NCI-H1105 treated with DMSO at 0.1 percent for 48 hours (cell line): ENCODE measurements around the gene FAM120B.

ENCODE experiments used
- DNase-seq: peaks from one replicate; lab custom pipeline; 2025; lab: John Stamatoyannopoulos, UW

FAM120B gene

DNA sequence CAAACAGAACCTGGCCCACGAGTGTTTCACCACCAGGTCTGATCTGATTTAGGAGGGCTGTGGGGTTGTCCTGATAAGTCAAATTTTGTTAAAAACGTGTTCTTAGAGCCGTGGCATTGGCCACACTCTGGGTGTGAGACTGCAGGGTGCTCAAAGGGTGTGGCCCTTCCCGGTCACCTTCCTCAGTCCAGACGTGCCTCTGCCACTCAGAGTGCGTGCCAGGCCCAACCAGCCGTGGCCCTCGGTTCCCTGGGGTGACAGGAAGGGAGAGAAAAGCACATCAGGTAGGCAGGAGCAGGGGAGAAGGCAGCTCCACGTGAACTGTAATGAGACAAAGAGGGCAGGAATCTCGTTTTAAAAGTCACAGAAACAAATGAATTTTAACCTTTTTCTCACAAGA is 115.4 kb downstream of the FAM120B start:
- no peak for DNase-seq

DNA sequence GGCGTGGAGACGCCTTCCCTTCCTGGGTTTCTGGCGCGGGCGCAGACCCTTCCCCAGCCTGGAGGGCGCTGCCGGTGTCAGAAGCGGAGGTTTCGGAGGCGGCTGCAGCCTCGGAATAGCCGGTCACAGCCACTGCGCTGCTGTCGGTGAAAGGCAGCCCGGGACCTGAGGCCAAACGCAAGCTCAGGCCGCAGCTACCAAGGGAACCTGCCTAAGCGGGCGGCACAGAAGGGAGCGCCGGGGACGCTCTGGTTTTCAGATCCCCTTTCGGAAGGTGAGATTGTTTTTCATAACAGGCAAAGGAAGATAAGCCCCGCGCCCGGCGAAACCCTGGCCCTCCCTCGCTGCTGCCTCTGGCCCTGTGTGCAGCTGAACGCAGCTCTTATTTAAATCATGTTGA is 116.5 kb downstream of the FAM120B start:
- no peak for DNase-seq

DNA sequence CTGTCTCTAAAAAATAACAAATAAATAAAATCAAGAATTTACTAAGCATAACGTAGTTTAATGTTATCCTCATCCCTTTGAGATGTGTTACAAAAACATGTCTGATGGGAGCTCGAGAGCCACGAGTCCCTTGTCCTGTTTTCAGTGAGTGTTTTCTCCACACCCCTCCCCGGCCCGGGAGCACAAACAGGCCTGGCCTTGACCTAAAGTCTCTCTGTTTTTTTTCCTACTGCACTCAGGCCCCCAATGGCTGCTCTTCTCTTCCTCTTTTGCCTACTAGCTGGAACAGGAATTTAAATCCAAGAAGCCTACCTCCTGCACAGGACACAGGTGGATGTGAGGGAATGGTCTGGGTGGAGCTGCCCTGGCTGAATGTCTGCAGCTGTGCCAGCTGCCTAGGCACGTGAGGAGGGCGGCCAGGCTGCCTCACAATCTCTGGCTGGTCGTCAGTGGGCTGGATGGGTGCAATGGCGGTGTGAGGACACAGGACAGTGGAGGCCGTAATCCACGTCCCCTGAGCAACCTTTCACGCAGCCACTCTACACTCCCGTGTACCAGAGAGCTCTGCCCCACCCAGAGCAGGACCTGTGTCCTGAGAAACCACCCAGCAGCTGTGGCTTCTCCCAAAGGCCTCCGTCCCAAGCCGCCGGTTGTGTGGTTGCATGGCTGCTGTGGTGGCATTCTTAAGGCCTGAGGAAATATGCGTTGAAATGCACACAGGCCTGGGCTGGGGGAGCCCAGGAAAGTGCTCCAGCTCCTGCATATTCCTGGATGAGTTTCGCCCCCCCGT is 117.5 kb downstream of the FAM120B start:
- DNase-seq = no peak

DNA sequence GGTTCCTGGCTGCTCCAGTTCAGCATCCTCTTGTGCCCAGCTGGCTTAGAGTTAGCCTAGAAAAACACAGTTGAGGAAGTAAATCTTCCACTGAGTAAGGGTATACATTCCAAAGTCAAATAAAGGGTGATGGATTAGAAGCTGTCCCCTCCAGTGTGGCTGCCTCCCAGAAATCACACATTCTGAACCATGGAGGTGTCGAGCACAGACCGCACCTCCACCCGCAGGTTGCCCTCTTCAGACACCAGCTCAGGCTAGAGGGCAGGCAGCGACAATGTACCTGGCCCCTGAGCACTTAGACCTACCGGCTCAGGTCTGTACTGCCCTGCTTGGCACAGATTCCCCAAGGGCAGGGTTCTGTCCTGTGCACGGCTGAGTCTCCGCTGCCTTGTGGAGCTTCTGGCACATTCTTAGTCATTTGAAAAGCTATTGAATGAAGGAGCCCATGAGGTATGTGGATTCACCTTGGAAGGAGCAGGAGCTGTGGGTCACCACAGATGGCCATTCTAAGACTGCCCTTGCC is 118.1 kb downstream of the FAM120B start:
- no peak for DNase-seq

DNA sequence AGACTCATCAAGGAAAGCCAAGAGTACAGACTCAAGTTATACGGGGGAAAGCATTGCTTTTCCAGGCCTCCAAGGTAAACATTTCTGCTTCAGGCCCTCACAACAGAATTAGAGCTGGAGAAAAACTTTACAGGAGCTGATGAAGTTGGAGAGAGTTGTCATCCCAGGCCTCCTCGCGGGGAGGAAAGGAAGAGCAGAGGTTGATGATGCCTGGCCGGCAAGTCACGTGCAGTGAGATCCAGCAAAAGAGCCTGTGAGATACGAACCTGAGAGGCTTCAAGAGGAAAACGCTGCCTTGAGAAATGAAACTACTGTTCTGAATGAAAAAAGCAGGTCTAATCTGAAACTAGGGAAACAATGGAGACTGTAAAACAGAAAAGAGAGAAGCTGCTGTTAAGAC is 122.9 kb downstream of the FAM120B start:
- no peak for DNase-seq

DNA sequence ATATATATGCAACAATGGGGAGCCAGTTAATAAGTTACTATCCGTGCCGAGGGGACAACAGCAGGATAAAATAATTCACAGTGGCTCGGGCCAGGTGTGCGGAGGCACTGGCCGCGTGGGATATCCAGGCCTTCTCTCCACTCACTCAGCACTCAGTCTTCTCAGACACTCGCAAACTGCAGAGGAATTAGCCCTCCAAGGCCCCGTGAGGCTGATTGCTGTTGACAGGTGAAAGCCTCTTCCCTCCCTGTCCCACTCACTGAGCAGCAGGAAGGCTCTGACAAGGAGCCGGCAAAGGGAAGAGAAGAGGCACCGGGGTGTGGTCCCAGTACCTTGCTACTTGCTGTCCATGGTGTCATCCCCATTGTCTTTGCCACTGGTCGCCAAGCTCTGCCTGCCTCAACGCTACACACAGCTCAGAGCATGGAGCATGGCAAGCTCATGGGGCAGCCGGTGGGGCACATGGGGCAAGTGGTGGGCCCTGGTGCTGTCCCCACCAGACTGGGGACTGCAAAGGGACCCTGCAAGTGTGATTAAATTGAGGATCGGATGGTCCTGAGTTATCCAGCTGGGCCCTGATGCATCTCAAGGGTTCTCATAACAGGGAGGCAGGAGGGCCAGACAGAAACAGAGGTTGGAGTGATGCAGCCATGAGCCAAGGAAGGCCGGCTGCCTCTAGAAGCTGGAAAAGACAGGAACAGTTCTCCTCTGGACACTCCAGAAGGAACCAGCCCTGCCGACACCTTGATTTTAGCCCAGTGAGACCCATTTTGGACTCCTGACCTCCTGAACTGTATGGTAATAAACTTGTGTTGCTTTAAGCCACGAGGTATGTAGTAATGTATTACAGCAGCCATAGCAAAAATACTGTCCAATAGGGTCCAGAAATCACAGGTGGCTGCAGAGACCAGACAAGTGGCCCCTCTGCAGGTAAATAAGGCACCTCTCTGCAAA is 126.9 kb downstream of the FAM120B start:
- no peak for DNase-seq

DNA sequence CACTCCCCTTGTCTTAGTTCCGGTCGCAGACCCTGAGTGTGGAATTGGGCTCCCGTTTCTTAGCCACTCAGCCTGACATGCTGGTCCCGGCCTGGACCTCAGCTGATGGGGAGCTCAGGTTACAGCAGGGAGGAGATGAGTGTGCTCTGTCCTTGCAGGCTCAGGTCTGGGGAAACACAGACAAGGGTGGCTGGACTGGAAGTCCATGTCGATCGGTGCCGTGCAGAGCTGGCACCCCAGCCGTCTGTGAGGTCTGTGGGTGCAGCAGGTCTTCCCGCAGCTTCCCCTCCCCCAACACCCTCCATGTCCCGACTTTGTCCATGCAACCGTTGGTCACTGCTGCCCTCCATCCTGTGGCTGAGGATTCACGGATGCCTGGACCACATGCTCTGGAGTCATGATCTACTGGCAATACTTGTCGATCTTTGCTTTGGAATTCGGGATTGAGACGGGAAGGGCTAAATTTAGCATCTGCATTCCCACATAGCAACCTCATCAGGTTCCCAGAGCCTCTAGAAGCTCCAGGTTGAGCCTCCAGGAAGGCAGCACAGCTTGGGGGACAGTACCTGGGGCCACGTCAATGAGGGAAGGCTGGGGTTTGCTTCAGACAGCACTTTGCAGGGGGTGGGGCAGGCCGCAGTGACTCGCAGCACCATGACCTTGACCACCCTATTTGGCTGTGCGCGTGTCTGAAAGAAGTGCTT is 127.7 kb downstream of the FAM120B start:
- no peak for DNase-seq

DNA sequence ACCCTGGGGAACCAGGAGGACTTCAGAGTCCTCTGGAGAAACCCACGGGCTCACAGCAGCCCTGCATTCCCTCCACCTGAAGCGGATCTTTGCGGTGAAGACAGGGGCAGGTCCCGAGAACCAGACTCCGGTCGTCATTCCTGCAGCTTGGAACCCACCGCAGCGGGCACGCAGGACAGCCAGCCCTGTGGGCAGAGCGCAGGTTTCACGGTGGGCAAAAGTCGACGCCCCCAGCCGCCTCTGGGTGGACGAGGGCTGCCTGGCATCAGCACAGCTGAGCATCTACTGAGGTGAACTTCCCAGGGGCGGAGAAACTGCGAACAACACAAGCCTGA is 128.2 kb downstream of the FAM120B start:
- DNase-seq = no peak

DNA sequence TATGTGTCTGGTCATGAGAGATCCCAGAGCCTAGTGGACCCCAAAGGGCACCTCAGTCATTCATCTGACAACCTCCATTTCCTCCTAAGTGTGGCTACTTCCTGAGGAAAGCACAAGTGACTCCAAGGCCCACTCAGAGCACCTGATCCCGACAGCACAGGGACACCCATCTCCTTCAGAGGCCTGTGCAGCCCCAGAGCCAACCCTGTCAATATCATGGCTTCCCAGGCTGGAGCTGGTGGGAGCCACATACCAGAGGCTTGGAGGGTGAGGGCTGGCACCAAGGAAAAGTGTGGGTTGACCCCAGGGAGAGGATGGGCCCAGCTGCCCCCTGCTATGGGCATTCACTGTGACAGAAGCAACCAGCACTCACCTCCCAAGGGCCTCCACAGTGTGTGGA is 129.2 kb downstream of the FAM120B start:
- no peak for DNase-seq

DNA sequence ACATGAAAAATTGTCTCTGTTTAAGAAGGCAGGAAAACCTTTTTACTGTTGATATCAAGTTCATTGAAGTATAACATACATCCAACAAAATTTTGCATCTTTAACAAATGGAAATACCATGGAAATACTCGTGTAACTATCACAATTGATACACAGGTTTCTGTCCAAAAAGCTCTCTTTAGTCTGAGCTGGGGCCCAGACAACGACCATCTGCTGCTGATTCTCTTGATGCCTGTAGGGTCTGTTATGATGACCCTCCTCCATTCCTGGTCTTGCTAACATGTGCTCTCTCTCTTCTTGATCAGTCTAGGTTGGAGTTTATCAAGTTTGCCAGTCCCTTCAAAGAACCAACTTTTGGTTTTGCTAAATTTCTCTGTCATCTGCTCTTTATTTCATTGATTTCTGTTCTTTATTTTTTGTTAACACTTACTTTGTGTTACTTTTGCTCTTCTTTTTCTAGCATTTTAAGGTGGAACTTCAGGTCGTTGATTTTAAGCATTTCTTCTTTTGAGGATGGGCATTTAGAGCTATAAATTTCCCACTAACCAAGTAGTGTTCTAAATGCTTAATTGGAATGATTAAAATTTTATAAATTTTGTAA is 129.8 kb downstream of the FAM120B start:
- DNase-seq = no peak

DNA sequence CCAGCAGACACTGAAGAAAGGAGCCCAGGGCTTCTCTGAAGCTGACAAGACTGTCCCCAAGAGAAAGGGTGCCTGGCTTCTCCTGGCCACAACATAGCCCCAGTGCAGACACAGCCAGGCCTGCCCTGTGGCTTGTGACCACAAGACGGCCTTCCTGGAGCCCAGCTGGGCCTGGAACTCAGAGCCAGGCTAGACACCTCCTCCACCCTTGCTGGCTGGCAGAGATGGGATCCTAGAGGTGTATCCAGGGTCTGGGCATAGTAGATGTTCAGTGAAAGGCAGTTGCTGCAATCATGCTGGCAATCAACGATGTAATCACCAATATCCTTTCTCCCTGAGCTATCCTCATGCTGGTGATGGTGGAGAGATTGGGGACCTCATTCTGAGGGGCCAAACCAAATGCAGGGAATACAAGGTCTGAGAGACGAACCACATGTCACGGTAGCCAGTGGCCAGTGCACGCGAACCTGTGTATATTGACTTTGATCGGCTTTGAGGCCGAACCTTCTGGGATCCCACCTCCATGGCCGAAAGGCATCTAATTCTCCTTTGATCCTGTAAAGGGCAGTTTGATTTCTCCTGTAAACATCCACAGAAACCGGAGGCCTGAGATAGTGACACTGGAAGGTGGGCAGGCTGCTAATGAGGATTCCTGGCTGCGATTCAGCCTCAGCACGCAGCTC is 131.3 kb downstream of the FAM120B start:
- no peak for DNase-seq

DNA sequence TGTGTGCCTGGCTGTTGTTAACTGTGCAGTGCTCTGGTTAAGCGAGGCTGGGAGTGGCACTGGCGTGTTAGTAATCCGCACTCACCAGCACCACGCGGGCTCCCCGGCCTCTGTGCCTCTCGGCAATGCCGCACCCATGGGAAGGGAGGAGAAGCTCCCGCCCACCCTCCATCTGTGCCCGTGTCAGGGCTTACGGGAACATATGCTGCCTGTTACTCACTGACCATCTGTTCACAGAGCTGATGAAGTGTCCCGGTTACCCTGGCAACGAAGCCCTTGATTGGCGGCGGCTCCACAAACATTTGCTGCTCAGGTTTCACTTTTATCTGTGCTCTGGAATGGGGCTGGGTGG is 131.8 kb downstream of the FAM120B start:
- peak; percentile 99 for DNase-seq

DNA sequence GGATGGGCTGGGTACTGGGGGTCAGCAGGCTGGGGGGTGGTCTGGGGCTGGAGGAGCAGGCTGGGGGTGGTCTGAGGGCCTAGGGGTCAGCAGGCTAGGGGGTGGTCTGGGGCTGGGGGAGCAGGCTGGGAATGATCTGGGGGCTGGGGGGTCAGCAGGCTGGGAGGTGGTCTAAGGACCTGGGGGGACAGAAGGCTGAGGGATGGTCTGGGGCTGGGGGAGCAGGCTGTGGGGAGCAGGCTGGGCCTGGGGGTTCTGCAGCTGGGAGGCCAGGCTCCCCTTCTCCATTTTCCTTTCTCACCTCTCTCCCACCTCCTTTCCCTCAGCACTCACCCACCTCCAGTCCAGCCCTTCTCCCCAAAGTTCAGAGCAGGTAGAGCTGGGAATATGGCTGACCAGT is 132.3 kb downstream of the FAM120B start:
- DNase-seq = no peak

DNA sequence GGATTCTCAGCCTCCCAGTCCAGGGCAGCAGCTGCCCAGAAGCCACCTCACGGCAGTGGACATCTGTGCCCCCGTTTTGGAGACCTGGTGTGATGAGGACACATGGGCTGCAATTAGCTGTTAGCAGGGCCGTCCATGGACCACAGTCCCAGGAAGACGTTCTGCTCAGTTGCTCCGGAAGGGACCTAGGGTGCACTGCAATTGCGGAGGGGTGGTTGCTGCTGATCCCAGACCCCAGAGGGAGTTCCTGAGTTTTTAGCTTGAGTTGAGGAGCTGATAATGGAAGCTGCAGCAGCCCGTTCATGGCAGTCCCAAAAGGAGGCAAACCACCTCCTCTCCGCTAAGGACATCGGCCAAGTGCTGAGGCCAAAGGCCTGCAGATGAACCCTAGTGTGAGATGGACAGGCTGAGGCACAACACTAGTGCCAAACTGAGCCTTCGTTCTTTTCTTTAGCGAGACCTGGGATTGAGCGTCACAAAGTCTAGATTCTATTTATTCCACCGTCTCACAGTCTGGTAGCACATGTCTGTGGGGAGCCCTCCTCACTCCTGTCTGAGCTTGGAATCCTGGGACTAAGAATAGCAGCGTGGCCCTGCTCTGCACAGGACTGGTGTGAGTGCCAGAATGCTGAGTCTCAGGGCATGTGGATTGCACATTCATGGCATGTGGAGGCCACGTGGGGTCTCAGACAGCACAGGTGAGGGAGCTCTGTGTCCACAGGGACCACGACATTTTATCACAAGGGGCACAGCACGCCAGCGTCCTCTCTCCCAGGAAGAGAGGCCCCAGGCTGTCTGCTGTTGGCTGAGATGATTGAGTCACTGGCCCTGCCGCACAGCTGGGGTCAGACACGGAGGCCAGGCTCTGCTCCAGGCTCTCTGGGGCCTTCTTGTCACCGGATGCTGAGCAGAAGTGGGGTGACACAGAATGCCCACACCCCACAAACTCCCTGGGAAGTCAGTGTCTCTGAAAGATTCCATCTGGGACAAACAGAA is 133.1 kb downstream of the FAM120B start:
- no peak for DNase-seq

DNA sequence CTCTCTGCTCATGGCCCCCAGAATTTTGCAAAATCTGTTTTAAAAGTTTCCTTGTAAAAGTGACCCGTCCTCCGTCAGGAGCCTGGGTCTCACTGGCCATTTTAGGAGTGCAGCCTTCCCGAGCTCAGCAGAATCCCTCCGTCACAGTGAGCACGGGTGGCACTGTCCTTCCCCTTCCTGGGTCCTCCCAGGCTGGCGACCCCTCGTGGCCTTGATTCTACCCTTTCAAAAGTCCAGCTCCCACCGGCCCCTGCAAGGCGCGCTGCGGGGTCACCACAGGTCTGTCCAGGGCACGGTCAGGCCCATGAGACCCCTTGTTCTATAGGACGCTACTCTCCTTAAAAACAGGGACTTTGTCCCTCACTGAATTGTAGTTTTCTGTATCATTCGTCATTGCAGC is 133.9 kb downstream of the FAM120B start:
- no peak for DNase-seq

DNA sequence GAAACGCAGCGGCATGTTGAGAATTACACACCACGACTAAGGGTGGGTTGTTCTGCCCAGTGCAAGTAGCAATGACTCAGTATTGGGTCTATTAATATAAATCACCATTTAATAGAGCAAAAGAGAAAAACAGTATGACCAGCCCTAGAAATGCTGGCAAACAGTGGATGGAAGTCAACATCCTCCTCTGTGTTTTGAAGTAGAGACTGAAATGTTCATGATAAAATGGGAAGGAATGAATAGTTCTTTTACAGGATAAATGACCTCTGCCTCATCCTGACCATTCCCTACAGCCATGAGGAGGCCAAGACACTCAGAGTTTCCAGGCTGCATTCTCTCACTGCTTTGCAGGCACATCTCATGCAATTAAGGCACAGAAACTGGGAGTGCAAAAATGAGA is 134.8 kb downstream of the FAM120B start:
- DNase-seq = no peak

DNA sequence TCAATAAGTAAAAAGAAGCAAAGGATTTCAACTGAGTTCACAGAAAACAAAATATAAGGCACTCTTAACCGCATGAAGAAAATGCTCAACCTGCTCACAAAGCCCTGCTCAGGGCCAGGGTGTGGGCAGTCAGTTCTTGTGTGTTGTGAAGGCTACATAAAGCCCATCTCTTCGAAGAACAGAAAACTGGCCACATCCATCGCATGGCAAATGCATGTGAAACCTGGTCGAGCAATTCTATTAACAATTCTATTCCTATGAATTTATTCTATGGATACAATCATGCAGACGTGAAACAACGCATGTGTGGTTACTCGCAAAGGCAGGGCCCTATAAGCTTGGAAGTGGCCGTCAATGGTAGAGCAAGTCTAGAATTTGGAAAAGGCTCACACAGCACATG is 136.0 kb downstream of the FAM120B start:
- no peak for DNase-seq

DNA sequence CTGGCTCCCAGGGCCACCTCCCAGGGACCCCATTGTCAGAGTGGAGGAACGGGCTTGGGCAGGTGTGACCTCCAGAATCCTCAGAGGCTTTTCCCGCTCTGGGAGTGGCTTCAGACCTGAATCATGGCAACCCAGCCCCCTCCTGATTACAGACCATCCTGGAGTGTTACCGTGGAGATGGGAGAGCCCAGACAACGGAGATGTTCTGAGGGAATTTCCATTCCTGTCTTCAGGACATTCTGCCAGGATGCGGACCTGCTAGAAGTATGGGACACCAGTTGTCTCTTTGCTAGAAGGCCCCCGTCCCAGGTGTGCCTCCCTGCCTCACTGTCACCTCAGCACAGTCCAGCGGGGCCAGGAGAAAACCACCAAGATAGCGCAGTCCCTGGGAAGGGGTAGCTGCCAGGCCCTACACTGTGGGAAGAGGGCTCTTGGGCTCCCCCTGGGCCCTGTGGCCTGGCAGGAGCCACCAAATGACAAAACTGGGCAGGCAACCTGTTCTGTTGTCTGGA is 136.6 kb downstream of the FAM120B start:
- DNase-seq = no peak

DNA sequence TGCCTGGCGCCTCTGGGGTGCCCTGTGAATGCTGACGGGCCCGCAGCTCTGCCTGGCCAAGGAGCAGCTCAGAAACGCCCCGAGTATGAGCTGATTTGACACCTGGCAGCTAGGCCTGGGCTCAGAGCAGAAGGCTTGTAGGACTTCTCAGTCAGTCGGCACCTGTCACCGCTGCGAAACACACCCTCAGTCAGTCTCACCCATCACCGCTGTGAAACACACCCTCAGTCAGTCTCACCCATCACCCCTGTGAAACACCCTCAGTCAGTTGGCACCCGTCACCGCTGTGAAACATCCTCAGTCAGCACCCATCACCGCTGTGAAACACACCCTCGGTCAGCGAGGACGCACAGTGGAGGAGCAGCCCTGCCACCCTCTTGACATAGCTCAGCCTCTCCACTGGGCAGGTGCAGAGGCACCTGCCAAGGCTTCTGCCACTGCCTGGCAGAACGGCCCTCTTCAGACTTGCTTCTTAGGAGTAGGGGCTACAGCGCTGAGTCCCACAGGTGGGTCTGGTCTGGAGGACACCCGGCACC is 137.6 kb downstream of the FAM120B start:
- peak; percentile 97 for DNase-seq

DNA sequence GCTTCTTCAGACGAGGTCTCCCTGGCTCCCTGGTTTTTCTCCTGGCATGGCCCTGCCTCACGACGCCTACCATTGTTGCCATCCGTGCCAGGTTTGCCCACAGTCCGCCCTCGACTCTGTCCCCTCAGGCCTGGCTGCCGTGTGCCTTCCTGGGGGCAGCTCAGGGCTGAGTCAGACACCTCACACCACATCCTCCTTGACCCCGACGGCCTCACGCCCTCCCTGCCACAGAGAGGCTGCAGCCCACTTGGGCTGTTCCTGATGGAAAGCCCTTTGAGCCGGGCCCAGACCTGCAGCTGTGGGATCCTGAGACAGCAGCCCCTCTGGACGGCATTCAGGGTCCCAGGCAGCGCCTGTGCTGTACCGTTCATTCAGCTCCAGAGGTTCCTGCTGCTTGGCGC is 138.3 kb downstream of the FAM120B start:
- no peak for DNase-seq
